CD4-positive, alpha-beta T cell treated with Interleukin-15 for 1 hour (primary cell): Measurements from ENCODE around the gene NEGR1.

Experiments
- DNase-seq: peaks from one replicate; pipeline ENCODE4 v3.0.0-alpha.2; 2020

Gene NEGR1

GRCh38 chr1:72015006-72015405, 267.3 kb downstream of the NEGR1 start:
- no peak for DNase-seq

- DNase-seq, result no peak
Observed at GRCh38 chr1:72013161-72013560, 269.2 kb downstream of the NEGR1 start.

DNA sequence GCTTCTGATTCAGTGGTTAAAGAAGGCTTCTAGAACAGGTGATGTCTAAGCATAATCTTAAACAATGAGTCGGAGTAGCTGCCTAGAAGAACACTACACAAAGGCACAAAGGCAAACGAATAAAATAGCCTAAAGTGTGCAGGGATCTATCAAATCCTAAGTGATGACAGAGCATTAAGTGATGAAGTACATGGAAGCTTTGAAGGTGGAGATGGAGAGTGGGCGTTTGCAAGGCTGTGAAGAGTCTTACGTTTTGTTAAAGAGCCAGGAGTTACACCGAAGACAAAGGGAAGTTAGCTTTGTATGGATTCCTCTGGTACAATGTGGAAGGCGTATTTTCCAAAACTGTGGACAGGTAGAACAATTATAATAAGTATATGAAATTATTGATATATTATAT, 270.6 kb downstream of the NEGR1 start:
- DNase-seq, result no peak

DNA sequence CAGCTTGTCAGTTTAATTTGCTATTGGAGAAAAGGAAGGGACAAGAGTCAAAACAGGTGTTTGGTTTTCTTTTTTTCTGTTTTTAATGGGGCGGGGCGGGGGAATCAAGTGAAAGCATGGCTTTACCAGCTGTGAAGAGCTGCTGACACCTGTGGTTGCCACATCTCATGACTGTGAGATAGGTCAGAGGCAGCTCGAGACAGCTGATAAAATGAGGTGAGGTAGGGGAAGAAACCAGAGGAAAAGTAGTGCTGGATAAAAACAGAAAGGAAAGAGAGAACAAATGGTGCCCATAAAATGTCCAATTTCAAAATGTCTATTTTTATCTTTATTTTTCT, 272.3 kb downstream of the NEGR1 start:
- no peak for DNase-seq

- no peak for DNase-seq
Observed at GRCh38 chr1:72009173-72010093, 272.9 kb downstream of the NEGR1 start.

DNA sequence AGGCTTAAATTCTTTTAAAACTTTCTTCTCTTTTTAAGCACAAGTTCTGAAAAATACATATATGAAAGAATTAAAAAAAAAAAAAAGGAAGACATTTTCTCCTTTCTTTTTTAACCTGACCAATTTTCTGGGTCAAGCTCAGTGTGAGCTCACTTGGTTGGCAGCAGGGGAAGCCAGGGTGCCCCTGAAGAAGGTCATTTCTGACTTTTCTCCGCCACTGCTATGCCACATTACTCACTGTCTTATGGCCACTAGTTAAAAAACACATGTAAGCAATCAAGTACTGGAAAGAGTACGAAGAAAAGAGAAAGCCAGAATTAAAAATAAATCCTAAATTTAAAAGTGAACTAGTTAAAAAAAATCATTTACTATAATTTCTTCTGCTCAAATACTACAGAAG, 275.0 kb downstream of the NEGR1 start:
- no peak for DNase-seq

DNA sequence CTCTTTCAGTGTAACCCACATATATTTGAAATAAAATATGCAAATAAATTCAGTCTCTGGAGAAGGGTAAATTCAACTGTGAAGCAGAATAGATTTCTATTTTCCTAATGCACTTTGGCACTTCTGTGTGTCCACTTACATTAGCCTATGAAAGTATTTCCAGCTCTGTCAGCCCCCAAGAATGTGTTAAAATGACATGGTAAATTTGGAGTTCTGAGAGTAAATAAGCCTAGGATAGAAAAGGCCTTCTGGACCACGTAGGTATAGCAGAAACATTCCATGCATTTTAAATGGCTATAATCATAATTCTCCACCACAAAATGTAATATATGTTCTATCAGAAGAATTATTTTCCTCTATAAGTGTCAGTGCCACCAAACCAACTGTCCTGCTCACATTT, 276.2 kb downstream of the NEGR1 start:
- no peak for DNase-seq

DNA sequence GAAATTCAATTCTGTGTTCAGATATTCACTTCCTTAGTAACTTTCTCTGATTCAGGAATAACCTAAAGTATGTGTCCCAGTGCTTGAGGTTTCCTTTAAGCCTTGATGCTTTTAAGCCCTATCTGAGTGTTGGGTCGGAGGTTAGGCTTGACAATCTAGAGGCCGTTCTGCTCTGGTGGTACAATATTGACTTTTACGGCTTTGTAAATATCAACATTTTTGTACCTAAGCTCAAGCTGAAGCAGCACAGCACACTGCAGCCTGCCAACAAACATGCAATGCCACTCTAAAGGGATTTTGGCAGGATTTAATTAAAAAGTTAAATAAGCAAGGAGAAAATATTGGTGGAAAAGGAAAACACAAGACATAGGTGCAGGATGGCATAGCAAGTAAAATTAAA, 279.2 kb downstream of the NEGR1 start:
- no peak for DNase-seq

- no peak for DNase-seq
Observed at GRCh38 chr1:72000809-72001208, 281.5 kb downstream of the NEGR1 start.

DNA sequence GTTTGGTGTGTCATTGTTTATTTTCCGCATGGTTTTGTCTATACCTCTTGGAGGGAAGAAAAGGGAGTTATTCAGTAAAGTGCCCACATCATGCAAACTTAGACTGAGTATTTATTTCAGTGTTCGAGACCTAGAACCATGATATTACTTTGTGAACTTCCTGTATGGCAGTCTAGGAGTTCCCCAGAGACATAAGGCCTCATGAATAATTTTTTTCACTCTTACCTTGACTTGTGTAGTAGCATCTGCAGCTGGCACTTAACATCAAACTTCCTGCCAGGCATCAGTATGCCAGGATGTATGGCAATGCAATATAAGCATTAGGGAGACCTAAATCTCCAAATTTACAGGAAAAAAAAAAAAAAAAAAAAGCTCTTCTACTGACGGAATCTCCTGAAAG, 287.7 kb downstream of the NEGR1 start:
- DNase-seq, result no peak

DNA sequence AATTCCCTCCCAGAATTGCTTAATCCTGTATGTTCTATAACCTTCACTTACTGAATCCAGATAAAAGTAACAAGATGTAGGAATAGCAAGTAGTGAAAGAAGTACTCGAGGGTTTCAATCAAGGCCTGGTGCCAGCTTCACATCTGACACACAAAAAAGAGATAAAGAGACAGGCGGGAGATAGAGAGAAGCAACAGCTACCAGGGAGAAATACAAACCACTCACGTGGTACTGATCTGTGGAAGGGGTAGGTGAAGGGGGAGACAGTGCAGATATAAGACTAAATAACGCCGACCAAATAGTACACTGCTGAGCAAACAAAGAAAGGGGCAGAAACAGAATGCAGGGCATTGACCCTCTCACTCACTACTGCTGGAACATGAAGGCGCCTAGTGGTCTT, 295.2 kb downstream of the NEGR1 start:
- no peak for DNase-seq

DNA sequence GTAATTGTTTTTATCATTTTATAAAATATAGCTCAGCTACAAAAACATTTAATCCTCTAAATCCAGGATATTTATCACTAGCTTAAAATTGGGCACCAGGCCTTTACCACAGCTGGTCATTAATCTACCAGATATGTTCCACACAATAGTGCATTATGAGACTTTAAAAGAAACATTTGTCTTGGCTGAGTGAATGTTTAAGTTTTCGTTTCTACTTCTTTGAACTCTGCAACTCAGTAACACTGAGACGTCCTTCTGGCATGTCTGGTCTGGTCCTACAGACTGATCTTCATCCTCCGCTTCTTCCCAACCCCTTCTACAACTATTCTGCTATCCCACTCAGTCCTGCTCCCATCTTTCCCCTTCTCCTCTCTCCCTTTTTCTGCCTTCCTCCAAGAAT, 296.2 kb downstream of the NEGR1 start:
- no peak for DNase-seq

DNA sequence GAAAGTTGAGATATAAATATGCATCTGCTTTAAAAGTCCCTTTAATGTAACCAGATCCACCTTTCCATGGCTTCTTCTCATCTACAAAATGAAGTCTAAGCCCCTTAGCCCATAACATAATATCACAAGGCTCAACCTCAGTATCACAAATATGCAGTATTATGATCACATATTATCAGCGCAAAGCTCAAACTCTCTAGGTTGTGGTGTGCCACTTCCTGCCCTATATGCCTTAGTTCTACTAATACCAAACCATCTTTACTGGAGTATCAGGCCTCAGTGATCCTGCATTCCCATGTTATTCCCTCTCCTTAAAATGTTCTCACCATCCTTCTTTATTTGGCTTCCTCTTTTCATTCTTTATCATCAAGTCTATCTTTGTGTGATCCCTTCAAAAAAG, 301.8 kb downstream of the NEGR1 start:
- DNase-seq, result no peak

- no peak for DNase-seq
Observed at GRCh38 chr1:71979882-71980281, 302.5 kb downstream of the NEGR1 start.

DNA sequence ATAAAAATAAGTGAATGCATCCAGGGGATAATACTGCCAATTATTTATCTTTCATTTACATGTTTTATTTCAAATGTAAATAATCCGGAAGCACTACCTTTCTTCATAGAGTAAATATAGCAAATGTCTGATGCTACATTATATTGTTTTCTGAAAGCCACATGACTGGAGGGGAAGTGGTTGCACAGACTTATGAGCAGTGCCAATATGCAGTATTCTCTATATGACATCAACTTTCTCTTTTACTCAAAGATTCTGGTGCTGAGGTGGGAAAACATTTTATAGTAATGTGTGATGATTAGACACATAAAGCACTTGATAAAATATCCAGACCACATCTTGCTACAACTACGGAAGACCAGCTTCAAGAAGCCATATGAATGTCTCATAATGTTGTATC, 314.7 kb downstream of the NEGR1 start:
- DNase-seq, result no peak

DNA sequence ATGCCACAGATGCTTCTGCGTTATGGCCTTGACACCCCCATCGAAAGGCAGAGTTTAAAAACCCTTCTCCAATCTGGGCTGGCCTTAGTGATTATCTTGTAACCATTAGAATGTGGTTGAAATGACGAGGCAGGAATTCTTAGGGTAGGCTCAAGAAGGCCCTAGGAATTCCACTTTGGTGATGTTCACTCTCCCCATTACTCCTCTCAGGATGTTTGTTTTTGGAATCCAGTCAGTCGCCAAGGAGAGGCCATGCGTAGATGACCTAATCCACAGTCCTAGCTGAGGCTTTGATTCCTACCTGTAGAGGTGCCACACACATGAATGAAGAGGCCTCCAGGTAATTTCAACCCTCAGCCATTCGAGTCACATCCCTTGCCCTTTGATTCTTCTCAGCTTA, 318.2 kb downstream of the NEGR1 start:
- no peak for DNase-seq

DNA sequence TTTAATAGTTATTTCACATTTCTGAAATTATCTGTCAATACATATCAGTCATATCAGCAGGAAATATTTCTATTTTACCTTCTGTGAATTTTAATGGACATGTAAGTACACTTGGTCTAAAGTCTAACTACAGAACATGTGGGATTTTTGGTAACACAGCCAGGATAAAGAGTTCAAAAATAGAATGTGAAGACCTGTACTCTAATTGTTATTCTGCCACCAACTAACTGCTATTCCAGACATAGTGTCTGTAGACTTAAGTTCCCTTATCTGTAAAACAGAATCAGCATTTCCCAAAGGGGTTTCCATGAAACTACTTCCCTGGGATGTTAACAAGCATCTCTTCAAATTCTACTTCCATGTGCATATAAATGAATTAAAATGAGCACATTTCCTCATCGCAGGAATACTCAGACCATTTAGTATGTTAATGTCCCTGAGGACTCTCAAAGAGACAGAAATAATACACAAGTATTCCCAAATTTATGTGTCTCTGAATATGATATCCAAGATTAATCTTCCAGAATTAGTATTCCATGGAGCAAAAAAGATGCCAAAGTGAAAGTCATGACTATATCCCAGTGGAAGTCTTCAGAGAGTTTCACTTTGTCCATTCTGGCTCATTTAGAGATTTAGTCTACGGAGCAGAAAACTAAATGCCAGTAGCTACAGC, 325.6 kb downstream of the NEGR1 start:
- no peak for DNase-seq

GRCh38 chr1:71950579-71950978, 331.8 kb downstream of the NEGR1 start:
- DNase-seq, result no peak

DNA sequence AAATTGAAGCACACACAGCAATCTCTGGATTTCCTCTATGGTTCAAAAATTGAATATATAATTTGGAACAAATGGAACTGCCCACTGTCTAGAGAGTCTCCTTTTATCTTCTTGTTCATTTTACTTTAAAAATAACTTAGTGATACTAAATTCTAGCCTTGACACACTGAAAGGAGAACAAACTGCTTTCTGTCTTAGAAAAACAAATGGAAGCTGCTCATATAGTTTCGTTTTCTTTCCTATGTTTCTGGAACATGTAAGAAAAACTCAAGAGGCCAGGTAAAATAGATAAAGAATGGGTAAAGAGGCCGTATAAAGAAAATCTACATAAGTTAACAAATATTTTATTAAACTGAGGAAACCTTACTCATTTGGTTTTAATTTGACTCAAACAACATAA, 332.7 kb downstream of the NEGR1 start:
- DNase-seq, result no peak

DNA sequence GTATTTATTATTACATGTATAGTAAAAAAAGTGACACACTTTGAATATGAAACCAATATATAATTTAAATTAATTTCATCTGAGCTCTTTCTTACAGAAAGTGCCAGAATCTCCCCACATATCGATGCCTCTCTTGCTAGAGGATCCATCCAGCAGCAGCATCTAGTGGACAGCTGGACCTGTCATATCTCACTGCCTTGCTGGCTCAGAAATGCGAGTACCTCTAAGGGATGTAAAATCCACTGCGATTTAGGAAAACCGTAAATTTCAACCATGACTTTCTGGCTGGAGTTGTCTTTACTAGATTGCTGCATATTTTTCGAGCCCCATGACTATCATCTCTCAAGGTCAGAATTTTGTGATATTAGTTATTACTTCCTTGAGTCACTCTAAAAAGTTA, 333.8 kb downstream of the NEGR1 start:
- no peak for DNase-seq

DNA sequence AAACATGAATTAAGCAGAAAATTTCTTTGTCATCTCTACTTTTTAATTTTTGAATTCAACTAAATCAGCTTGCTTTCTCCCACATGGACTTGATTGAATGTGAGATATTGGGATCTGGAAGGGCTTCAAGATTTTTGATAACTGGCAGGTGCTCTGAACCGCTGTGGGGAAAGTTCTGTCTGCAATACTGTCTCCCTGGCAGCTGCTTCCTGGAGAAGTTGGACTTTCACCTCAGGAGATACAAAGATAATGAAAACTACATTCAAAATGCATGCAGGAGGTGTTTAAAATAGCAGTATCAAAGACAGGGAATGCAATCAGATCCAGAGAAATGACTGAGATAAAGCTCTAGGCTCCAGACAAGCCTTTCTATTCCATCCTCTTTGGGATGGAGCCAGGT, 338.3 kb downstream of the NEGR1 start:
- no peak for DNase-seq

GRCh38 chr1:71940261-71940660, 342.1 kb downstream of the NEGR1 start:
- DNase-seq, result no peak

DNA sequence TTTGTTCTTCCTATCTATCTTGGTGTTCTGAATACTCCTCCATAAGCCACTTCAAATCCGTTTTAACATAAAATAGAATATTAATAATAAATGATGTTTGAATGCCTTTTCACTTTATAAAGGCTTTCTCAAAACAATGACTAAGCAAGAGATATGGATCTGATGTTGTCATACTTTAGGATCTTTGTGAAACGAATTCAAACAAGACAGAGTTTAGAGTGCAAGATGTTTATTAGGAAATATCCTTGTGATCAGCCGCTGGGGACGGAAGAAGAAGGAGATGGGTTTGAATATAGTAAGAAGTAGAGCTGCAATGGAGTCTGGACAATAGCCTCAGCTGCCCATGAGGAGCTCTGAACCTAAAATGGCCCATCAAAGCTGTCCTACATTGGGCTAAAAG, 351.8 kb downstream of the NEGR1 start:
- DNase-seq, result no peak

DNA sequence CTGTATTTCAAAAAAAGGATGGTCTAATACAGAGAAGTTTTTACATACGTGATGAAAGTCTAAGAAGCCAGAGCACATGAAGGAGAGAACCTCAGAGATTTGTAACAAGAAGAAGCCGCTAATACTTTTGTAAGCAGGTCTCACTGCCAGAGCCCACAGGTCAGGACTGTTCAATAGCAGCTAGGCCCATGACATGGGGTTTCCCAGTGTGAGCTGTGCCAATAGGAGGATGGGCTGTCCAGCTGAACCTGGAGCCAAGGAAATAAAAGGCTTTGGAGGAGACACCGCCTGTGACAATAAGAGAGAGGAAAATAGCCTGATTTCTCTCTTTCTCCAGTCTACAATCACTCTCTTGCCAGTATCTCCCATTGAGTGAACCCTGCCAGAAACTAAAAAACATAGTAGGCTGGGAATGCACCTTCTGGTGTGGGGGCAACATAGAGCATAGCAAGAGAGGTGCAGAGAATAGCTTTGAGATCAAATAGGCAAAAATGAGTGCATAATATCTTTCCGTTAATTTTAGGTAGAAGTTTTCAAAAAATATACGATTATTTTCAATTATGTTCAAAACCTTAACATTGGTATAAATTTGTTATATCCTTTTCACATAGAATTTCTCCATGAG, 360.3 kb downstream of the NEGR1 start:
- DNase-seq, result no peak
